Measurements from ENCODE around the gene SEC23B. TPM values are rescaled to one million over a fixed set of nuclear protein-coding genes. Genes with fewer than 3 reads are reported as not detected.
"Not testable (repeated sequence)": the region's sequence is repeated elsewhere in the genome, so short reads cannot be mapped to it uniquely, and the experiment has no call there.

Gene SEC23B
- total RNA-seq, 4 donors from 2014 or later, result 14.1 to 21.0 (median 18.7) TPM

DNA sequence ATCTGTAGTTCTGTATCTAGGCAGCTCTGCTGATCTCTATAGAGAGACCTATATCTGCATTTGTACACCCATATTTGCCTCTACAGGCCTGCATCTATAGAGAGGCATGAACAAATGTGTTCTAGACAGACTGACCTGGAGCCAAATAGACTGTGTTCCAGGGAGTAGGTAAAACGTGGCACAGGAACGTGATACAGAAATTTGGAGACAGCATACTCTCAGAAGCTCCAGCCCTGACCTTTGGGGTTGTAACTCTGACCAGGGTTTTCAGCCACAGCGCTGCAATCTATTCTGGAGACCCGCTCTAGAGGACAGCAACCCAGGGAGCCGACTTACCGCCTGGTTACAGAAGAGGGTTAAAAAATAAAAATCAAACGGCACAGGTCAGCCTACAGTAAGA lies 11.7 kb upstream of the SEC23B start:
- no peaks in the 10 kb centered on the region for H3K27me3 ChIP-seq
- 11% methylated on average over 7 of the region's 7 CpGs for WGBS

DNA sequence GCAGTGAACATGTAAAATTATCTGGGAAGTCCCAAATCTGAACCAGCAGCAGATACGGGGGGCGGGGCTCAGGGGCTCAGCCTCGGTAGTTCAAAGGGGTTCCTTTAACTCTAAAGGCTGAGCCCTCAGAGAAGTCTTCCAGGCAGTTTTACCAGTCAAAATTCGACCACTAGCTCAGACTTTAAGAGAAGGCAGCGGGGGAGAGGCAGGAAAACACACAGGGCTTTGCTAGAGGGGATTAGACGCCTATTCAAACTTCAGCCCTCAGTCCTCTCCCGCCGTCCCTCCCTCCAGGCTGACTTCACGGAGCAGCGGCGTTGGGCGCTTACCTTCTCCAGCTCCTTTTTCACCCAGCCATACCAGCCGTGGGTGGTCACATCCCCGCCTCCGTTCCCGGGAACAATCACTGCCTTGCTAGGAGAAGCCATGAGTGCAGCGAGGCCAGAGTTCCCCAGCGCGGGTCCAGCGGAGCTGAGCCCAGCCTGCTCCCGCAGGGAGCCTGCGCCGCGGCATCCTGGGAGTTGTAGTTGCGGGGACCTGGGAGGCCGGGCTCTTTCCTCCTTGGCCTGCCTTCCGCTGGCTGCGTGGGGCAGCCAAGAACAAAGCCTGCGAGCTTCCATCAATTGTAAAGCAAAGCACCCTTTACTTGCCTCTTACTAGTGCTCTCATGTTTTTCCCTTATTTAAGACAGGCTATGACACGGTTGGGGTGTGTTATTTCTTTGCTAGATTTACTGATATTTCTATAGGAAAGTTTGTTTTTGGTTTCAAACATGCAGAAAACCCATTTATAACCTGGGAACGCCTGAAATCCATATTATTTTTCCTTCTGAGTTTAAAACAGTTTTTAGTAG lies 10.8 kb upstream of the SEC23B start, which contains the start of gene RBBP9:
RBBP9 (minus strand) TSS at position 486 of the 853 bp plus-strand sequence; CDS start at position 428, 58 bp downstream.
- Histone ChIP-seq H3K4me3 (peak within 1 kb of the TSS; percentile 67 to 77 (median 72)), H3K36me3 (peaks cover 4 to 18% (median 10%) of the 10 kb centered on the region in 4 donors), H3K9me3 (no peaks in the 10 kb centered on the region), H3K27ac (replicated peaks in 1 of 4) (peak within 1 kb of the TSS; percentile 64 to 77 (median 69)), H3K27me3 (peaks cover 0 to 3% (median 0%) of the 10 kb centered on the region in 4 donors), H3K4me1 (peaks cover 13 to 18% (median 16%) of the 10 kb centered on the region in 4 donors)
- intact Hi-C loops (cut with DNase I), result no loop called here
- TF ChIP-seq, protein P1, sequence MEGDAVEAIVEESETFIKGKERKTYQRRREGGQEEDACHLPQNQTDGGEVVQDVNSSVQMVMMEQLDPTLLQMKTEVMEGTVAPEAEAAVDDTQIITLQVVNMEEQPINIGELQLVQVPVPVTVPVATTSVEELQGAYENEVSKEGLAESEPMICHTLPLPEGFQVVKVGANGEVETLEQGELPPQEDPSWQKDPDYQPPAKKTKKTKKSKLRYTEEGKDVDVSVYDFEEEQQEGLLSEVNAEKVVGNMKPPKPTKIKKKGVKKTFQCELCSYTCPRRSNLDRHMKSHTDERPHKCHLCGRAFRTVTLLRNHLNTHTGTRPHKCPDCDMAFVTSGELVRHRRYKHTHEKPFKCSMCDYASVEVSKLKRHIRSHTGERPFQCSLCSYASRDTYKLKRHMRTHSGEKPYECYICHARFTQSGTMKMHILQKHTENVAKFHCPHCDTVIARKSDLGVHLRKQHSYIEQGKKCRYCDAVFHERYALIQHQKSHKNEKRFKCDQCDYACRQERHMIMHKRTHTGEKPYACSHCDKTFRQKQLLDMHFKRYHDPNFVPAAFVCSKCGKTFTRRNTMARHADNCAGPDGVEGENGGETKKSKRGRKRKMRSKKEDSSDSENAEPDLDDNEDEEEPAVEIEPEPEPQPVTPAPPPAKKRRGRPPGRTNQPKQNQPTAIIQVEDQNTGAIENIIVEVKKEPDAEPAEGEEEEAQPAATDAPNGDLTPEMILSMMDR (IDR thresholded peaks at IDR 0.05), result no peak
- peak; percentile 66 to 75 for TF ChIP-seq POLR2AphosphoS5 (IDR thresholded peaks at IDR 0.05)
- DNase-seq (ENCODE audit: extremely low spot score), result peak; percentile 95
- 2% methylated on average over 18 of the region's 31 CpGs for WGBS

More for the DNA sequence above, 11.7 kb upstream of the SEC23B start:
- H3K4me3 ChIP-seq, result peak overlapping the region; percentile 67 to 77 (median 72)
- H3K4me1 ChIP-seq, result peaks cover 13 to 18% (median 16%) of the 10 kb centered on the region in 4 donors
- DNase-seq (ENCODE audit: extremely low spot score), result no peak
- H3K27ac ChIP-seq (replicated peaks in 1 of 4), result peak overlapping the region in 1 of 4 donors; percentile 77
- peaks cover 4 to 27% (median 13%) of the 10 kb centered on the region in 4 donors for H3K36me3 ChIP-seq
- no peaks in the 10 kb centered on the region for H3K9me3 ChIP-seq
- intact Hi-C loops (cut with DNase I), result no loop called here
- no peak for TF ChIP-seq POLR2A (IDR thresholded peaks at IDR 0.05; ENCODE audit: low read depth)
- no peak for TF ChIP-seq POLR2AphosphoS5 (IDR thresholded peaks at IDR 0.05)
- TF ChIP-seq, protein P1 (IDR thresholded peaks at IDR 0.05), result no peak
- TF ChIP-seq EP300 (IDR thresholded peaks at IDR 0.05), result no peak

DNA sequence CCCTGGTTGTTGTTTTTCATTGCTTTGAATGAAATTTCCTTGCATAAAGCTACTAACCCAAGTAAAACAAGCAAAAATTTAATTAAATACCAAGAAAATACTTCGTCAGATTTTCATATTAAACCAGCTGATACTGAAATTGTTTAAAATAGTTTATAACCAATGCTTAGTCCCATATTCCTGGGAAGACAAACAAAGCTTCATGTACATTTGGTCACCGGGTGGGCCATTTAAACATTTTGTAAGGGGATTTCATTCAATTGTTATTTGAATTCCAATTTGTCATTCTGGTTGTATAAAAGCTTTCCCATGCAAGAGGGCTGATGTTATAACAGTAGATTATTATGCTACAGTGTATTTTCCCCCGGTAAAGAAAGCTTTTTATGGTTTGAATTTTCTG lies 10.1 kb upstream of the SEC23B start:
- intact Hi-C loops (cut with DNase I), result no loop called here
- peak overlapping the region; percentile 67 to 77 (median 72) for H3K4me3 ChIP-seq

DNA sequence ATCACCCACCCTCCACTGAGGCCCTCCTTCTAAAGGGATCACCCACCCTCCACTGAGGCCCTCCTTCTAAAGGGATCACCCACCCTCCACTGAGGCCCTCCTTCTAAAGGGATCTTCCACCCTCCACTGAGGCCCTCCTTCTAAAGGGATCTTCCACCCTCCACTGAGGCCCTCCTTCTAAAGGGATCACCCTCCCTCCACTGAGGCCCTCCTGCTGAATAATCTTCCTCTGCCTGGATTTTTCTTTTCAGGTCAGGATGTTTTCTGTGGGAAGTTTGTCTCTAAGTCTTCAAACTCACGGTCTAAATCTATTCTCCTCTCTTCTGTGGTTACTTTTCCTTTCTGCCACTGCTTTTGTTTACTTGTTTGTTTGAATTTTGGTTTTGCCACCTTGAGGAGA lies 6.1 kb upstream of the SEC23B start:
- H3K27ac ChIP-seq (replicated peaks in 1 of 4); DNase-seq (ENCODE audit: extremely low spot score); intact Hi-C loops (cut with DNase I); H3K4me3 ChIP-seq; H3K4me1 ChIP-seq; H3K36me3 ChIP-seq; H3K9me3 ChIP-seq: not testable (repeated sequence)
- peaks cover 0 to 30% (median 0%) of the 10 kb centered on the region in 4 donors for H3K27me3 ChIP-seq
- whole genome bisulfite sequencing, result 65% methylated on average over 1 of the region's 1 CpG

More for the DNA sequence above, 10.1 kb upstream of the SEC23B start:
- no peaks in the 10 kb centered on the region for H3K9me3 ChIP-seq
- peaks cover 0 to 6% (median 0%) of the 10 kb centered on the region in 4 donors for H3K27me3 ChIP-seq
- peaks cover 4 to 13% (median 10%) of the 10 kb centered on the region in 4 donors for H3K36me3 ChIP-seq
- no peak for DNase-seq (ENCODE audit: extremely low spot score)
- TF ChIP-seq POLR2AphosphoS5 (IDR thresholded peaks at IDR 0.05), result no peak
- TF ChIP-seq, protein P1 (IDR thresholded peaks at IDR 0.05), result no peak
- TF ChIP-seq EP300 (IDR thresholded peaks at IDR 0.05), result no peak
- no peak for TF ChIP-seq POLR2A (IDR thresholded peaks at IDR 0.05; ENCODE audit: low read depth)
- peak overlapping the region; percentile 64 to 77 (median 69) for H3K27ac ChIP-seq (replicated peaks in 1 of 4)
- 86% methylated on average over 3 of the region's 3 CpGs for WGBS
- H3K4me1 ChIP-seq, result peaks cover 13 to 18% (median 16%) of the 10 kb centered on the region in 4 donors

DNA sequence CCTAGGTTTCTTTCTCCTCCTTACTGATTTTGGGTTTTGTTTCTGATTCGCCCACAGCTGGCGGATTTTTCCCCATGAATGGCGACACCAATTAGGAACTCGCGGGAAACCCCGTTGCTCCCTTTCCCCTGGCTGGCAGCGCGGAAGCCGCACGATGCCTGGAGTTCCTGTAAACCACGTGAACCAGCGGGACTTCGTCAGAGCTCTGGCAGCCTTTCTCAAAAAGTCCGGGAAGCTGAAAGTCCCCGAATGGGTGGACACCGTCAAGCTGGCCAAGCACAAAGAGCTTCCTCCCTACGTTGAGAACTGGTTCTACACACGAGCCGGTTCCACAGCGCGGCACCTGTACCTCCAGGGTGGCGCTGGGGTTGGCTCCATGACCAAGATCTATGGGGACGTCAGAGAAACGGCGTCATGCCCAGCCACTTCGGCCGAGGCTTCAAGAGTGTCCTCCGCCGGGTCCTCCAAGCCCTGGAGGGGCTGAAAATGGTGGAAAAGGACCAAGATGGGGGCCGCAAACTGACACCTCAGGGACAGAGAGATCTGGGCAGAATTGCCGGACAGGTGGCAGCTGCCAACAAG lies 3.2 kb upstream of the SEC23B start:
- H3K4me1 ChIP-seq, result peaks cover 14 to 20% (median 18%) of the 10 kb centered on the region in 4 donors
- peaks cover 0 to 30% (median 0%) of the 10 kb centered on the region in 4 donors for H3K27me3 ChIP-seq
- intact Hi-C loops (cut with DNase I), result loop anchor here (5.0 kb wide), 2 partner anchors 37 to 63 kb away; partner anchors contain the start of genes DZANK1, POLR3F and SMIM26
- DNase-seq (ENCODE audit: extremely low spot score), result no peak
- no peak overlapping the region for H3K27ac ChIP-seq (replicated peaks in 1 of 4)
- TF ChIP-seq POLR2A (IDR thresholded peaks at IDR 0.05; ENCODE audit: low read depth), result no peak
- no peak for TF ChIP-seq EP300 (IDR thresholded peaks at IDR 0.05)
- TF ChIP-seq, protein P1 (IDR thresholded peaks at IDR 0.05), result no peak
- no peak for TF ChIP-seq POLR2AphosphoS5 (IDR thresholded peaks at IDR 0.05)
- no peaks in the 10 kb centered on the region for H3K9me3 ChIP-seq
- H3K36me3 ChIP-seq, result peaks cover 0 to 1% (median under 1%) of the 10 kb centered on the region in 4 donors
- 78% methylated on average over 17 of the region's 31 CpGs for WGBS
- H3K4me3 ChIP-seq, result peak overlapping the region in 1 of 4 donors; percentile 7

Data from esophagus muscularis mucosa (tissue), 4 donors.